ENCODE measurements around the gene TMED10. TPM values are rescaled to one million over a fixed set of nuclear protein-coding genes. Genes with fewer than 3 reads are reported as not detected.
"Not testable (repeated sequence)": the region's sequence is repeated elsewhere in the genome, so short reads cannot be mapped to it uniquely, and the experiment has no call there.

The TMED10 gene
- polyA plus RNA-seq, 2 of the 4 experiments (the other 2 are of a cell fraction): 290 to 354 TPM

DNA sequence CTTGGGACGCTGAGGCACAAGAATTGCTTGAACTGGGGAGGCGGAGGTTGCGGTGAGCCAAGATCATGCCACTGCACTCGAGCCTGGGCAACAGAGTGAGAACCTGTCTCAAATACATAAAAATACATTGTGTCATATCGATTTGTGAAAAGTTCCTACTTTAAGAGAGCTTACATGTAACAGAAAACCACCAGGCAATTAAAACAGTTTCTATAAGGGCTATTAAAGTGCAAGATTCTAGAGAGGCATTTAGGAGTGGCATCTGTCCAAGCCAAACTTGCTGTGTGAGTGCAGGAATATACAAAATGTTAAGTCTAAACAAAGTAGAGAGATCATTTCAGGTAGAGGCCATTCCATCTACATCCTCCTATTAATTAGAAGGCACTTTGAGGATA is 47.8 kb downstream of the TMED10 start:
- TF ChIP-seq CBX2 (IDR thresholded peaks at IDR 0.05; ENCODE audit: borderline replicate concordance, low read depth) (no peak), RAD21 (conservative IDR thresholded peaks at IDR 0.05 in 1 of 2, IDR thresholded peaks at IDR 0.05 in 1 of 2) (no peak), HDAC2 (IDR thresholded peaks at IDR 0.05) (no peak), CEBPB (IDR thresholded peaks at IDR 0.05) (no peak), ZNF302 (CRISPR knock-in tag; IDR thresholded peaks at IDR 0.05) (no peak), GATA3 (IDR thresholded peaks at IDR 0.05; ENCODE audit: borderline replicate concordance) (no peak), MYC (IDR thresholded peaks at IDR 0.05; ENCODE audit: borderline replicate concordance, low read length) (no peak), RARB (CRISPR knock-in tag; IDR thresholded peaks at IDR 0.05) (no peak), CHD4 (IDR thresholded peaks at IDR 0.05; ENCODE audit: borderline replicate concordance) (no peak), SMC3 (IDR thresholded peaks at IDR 0.05) (no peak)
- TF ChIP-seq, protein P1, sequence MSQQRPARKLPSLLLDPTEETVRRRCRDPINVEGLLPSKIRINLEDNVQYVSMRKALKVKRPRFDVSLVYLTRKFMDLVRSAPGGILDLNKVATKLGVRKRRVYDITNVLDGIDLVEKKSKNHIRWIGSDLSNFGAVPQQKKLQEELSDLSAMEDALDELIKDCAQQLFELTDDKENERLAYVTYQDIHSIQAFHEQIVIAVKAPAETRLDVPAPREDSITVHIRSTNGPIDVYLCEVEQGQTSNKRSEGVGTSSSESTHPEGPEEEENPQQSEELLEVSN (IDR thresholded peaks at IDR 0.05; ENCODE audit: borderline replicate concordance, low read depth): no peak
- CTCF ChIA-PET: interaction anchor here (0.7 to 10.0 kb wide), 5 partner anchors 17 to 432 kb away, joined by 3 to 250 read pairs (median 3); no protein-coding TSS in a partner anchor
- 78% methylated on average over 5 of the region's 5 CpGs for WGBS (ENCODE audit: missing lambda C conversion rate)
- Histone ChIP-seq H3K9me3 (no peaks in the 10 kb centered on the region), H3K4me1 (peaks cover 38% of the 10 kb centered on the region), H3K4me3 (no peak overlapping the region), H3K27ac (no peak overlapping the region), H3K4me2 (peak overlapping the region; percentile 91; the same call in 1 of the 3 replicates)
- POLR2A ChIA-PET: interaction anchor here (1.0 to 2.2 kb wide), 2 partner anchors 166 to 170 kb away, joined by 3 to 5 read pairs; no protein-coding TSS in a partner anchor
- FAIRE-seq (no peak), DNase-seq (ENCODE audit: low read depth in 1 of 2, low spot score in 1 of 2) (no peak), ATAC-seq (no peak)

DNA sequence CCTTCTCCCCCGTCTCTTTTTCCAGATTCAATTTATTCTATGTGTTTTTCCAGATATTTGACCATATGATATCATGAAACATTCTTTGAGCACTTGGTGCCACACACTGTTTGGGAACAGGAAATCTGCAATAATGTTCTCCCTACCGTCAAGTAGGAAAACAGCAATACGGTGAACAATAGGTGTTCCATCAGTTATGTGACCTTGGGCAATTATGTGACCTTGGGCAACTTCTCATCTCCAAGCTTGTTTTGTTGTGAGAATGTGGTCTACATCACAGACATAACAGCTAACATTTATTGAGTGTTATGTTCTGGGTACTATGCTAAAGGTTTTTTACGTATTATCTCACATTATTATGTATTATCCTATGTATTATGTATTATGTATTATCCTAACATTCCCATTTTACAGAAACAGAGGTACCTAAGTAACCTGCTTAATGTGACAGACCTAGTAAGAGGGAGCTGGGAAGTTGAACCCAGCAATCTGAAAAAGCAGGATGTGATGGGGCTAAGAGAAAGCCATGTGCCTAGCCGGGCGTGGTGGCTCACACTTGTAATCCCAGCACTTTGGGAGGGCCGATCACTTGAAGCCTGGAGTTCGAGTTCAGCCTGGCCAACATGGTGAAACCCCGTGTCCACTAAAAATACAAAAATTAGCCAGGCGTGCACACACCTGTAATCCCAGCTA is 48.4 kb downstream of the TMED10 start:
- no peak for TF ChIP-seq FOSL2 (IDR thresholded peaks at IDR 0.05)
- TF ChIP-seq FOSL2 (CRISPR knock-in tag; IDR thresholded peaks at IDR 0.05): no peak
- TF ChIP-seq CBX2 (IDR thresholded peaks at IDR 0.05; ENCODE audit: borderline replicate concordance, low read depth): no peak
- no peak for TF ChIP-seq PHF8 (IDR thresholded peaks at IDR 0.05; ENCODE audit: borderline replicate concordance, low read depth)
- TF ChIP-seq, protein P2, sequence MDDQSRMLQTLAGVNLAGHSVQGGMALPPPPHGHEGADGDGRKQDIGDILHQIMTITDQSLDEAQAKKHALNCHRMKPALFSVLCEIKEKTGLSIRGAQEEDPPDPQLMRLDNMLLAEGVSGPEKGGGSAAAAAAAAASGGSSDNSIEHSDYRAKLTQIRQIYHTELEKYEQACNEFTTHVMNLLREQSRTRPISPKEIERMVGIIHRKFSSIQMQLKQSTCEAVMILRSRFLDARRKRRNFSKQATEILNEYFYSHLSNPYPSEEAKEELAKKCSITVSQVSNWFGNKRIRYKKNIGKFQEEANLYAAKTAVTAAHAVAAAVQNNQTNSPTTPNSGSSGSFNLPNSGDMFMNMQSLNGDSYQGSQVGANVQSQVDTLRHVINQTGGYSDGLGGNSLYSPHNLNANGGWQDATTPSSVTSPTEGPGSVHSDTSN (IDR thresholded peaks at IDR 0.05): no peak
- TF ChIP-seq CBX8 (IDR thresholded peaks at IDR 0.05): no peak
- TF ChIP-seq, protein P3, sequence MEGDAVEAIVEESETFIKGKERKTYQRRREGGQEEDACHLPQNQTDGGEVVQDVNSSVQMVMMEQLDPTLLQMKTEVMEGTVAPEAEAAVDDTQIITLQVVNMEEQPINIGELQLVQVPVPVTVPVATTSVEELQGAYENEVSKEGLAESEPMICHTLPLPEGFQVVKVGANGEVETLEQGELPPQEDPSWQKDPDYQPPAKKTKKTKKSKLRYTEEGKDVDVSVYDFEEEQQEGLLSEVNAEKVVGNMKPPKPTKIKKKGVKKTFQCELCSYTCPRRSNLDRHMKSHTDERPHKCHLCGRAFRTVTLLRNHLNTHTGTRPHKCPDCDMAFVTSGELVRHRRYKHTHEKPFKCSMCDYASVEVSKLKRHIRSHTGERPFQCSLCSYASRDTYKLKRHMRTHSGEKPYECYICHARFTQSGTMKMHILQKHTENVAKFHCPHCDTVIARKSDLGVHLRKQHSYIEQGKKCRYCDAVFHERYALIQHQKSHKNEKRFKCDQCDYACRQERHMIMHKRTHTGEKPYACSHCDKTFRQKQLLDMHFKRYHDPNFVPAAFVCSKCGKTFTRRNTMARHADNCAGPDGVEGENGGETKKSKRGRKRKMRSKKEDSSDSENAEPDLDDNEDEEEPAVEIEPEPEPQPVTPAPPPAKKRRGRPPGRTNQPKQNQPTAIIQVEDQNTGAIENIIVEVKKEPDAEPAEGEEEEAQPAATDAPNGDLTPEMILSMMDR (IDR thresholded peaks at IDR 0.05): no peak
- H3K4me1 ChIP-seq: peaks cover 39% of the 10 kb centered on the region
- no peak for ATAC-seq
- no peak for DNase-seq (ENCODE audit: low read depth in 1 of 2, low spot score in 1 of 2)
- WGBS (ENCODE audit: missing lambda C conversion rate): 77% methylated on average over 10 of the region's 10 CpGs
- POLR2A ChIA-PET: interaction anchor here (1.0 to 2.2 kb wide), 3 partner anchors 166 to 182 kb away, joined by 3 to 5 read pairs (median 3); no protein-coding TSS in a partner anchor
- H3K4me2 ChIP-seq: peak overlapping the region; percentile 91
- CTCF ChIA-PET: interaction anchor here (0.7 to 10.0 kb wide), 5 partner anchors 17 to 433 kb away, joined by 3 to 250 read pairs (median 3); no protein-coding TSS in a partner anchor
- no peaks in the 10 kb centered on the region for H3K9me3 ChIP-seq
- peak overlapping the region; percentile 93 to 95 for H3K27ac ChIP-seq
- peak overlapping the region; percentile 83 for H3K4me3 ChIP-seq
- no peak for FAIRE-seq

DNA sequence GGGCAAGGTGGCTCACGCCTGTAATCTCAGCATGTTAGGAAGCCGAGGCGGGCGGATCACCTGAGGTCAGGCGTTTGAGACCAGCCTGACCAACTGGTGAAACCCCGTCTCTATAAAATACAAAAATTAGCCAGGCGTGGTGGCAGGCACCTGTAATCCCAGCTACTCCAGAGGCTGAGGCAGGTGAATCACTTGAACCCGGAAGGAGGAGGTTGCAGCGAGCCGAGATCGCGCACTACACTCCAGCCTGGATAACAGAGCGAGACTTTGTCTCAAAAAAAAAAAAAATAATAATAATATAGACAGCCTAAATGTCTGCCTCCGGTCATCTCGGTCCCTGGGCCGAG is 49.0 kb downstream of the TMED10 start:
- POLR2A ChIA-PET: interaction anchor here (0.9 to 2.2 kb wide), 6 partner anchors 11 to 182 kb away, joined by 3 to 19 read pairs (median 4); no protein-coding TSS in a partner anchor
- not testable (repeated sequence) for FAIRE-seq
- DNase-seq (ENCODE audit: low read depth in 1 of 2, low spot score in 1 of 2): peak in 1 of 2 experiments; percentile 16

More for the DNA sequence above, 49.0 kb downstream of the TMED10 start:
- peaks cover 35% of the 10 kb centered on the region for H3K4me1 ChIP-seq
- not testable (repeated sequence) for H3K9me3 ChIP-seq
- TF ChIP-seq, protein P4, sequence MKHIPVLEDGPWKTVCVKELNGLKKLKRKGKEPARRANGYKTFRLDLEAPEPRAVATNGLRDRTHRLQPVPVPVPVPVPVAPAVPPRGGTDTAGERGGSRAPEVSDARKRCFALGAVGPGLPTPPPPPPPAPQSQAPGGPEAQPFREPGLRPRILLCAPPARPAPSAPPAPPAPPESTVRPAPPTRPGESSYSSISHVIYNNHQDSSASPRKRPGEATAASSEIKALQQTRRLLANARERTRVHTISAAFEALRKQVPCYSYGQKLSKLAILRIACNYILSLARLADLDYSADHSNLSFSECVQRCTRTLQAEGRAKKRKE (CRISPR knock-in tag; IDR thresholded peaks at IDR 0.05; ENCODE audit: low read depth): 0 out of 2 replicates have a peak, but pooled peaks have one; percentile 28
- CTCF ChIA-PET: interaction anchor here (1.0 to 10.0 kb wide), 5 partner anchors 11 to 433 kb away, joined by 3 to 250 read pairs (median 4); no protein-coding TSS in a partner anchor
- peak overlapping the region; percentile 83 for H3K4me3 ChIP-seq
- H3K27ac ChIP-seq: peak overlapping the region; percentile 93 to 95
- H3K4me2 ChIP-seq: peak overlapping the region; percentile 91
- peak in 1 of 2 experiments; percentile 6; a peak in 2 of 6 replicates for ATAC-seq
- 15% methylated on average over 16 of the region's 16 CpGs for WGBS (ENCODE audit: missing lambda C conversion rate)

Data from A549 (cell line).